ENCODE measurements around the gene CAMK2N1. TPM values are rescaled to one million over a fixed set of nuclear protein-coding genes. Genes with fewer than 3 reads are reported as not detected.

CAMK2N1 gene
- total and polyA plus RNA-seq, 4 donors = 12.3 to 15.1 (median 13.9) TPM

- H3K27ac ChIP-seq (ENCODE audit: low read depth in 1 of 2, low read length in 2 of 2) = peak overlapping the region in 1 of 2 donors; percentile 74
- peaks cover 0 to 2% (median 0%) of the 10 kb centered on the region in 4 donors for H3K27me3 ChIP-seq (ENCODE audit: control insufficient read depth in 4 of 4, insufficient read depth in 4 of 4, low read length in 3 of 4)
- peak overlapping the region; percentile 73 to 93 (median 91) for H3K4me3 ChIP-seq (ENCODE audit: low read depth in 1 of 3, low read length in 3 of 3)
- no peak for DNase-seq (ENCODE audit: low spot score)
- H3K36me3 ChIP-seq (ENCODE audit: control insufficient read depth in 4 of 4, insufficient read depth in 3 of 4, low read depth in 1 of 4, low read length in 3 of 4) = peaks cover 0 to 4% (median under 1%) of the 10 kb centered on the region in 4 donors
- 40% methylated on average over 5 of the region's 5 CpGs for WGBS
- no peaks in the 10 kb centered on the region for H3K9me3 ChIP-seq (ENCODE audit: control insufficient read depth in 4 of 4, low read length in 3 of 4)
- peak overlapping the region; percentile 57 to 81 for H3K9ac ChIP-seq (ENCODE audit: low read depth in 1 of 2, low read length in 2 of 2)
- peaks cover 1 to 27% (median 16%) of the 10 kb centered on the region in 4 donors for H3K4me1 ChIP-seq (ENCODE audit: control insufficient read depth in 4 of 4, insufficient read depth in 4 of 4, low read length in 3 of 4)
- TF ChIP-seq EGR1 (IDR thresholded peaks at IDR 0.05; ENCODE audit: low read depth in 2 of 2) = peak in 1 of 2 donors; percentile 2
- TF ChIP-seq REST (IDR thresholded peaks at IDR 0.05) = no peak
Measured at GRCh38 chr1:20507248-20507563, 21.2 kb upstream of the CAMK2N1 start.

- WGBS = 96% methylated on average over 1 of the region's 1 CpG
- peaks cover 1 to 27% (median 16%) of the 10 kb centered on the region in 4 donors for H3K4me1 ChIP-seq (ENCODE audit: control insufficient read depth in 4 of 4, insufficient read depth in 4 of 4, low read length in 3 of 4)
- H3K27me3 ChIP-seq (ENCODE audit: control insufficient read depth in 4 of 4, insufficient read depth in 4 of 4, low read length in 3 of 4) = no peaks in the 10 kb centered on the region
- no peak overlapping the region for H3K27ac ChIP-seq (ENCODE audit: low read depth in 1 of 2, low read length in 2 of 2)
- H3K9me3 ChIP-seq (ENCODE audit: control insufficient read depth in 4 of 4, low read length in 3 of 4) = no peaks in the 10 kb centered on the region
- H3K4me3 ChIP-seq (ENCODE audit: low read depth in 1 of 3, low read length in 3 of 3) = no peak overlapping the region
- DNase-seq (ENCODE audit: low spot score) = no peak
- H3K36me3 ChIP-seq (ENCODE audit: control insufficient read depth in 4 of 4, insufficient read depth in 3 of 4, low read depth in 1 of 4, low read length in 3 of 4) = peaks cover 11 to 21% (median 17%) of the 10 kb centered on the region in 4 donors
- no peak overlapping the region for H3K9ac ChIP-seq (ENCODE audit: low read depth in 1 of 2, low read length in 2 of 2)
- TF ChIP-seq YY1 (IDR thresholded peaks at IDR 0.05) = no peak
- TF ChIP-seq HNF4G (IDR thresholded peaks at IDR 0.05) = no peak
- no peak for TF ChIP-seq FOXA2 (IDR thresholded peaks at IDR 0.05)
- no peak for TF ChIP-seq SP1 (IDR thresholded peaks at IDR 0.05)
- TF ChIP-seq CTCF (IDR thresholded peaks at IDR 0.05; ENCODE audit: low read depth, low read length, missing input control) = no peak
- no peak for TF ChIP-seq NR2F2 (IDR thresholded peaks at IDR 0.05)
- TF ChIP-seq FOXA1 (IDR thresholded peaks at IDR 0.05) = no peak
- TF ChIP-seq RXRA (IDR thresholded peaks at IDR 0.05) = no peak
- no peak for TF ChIP-seq HNF4A (conservative IDR thresholded peaks at IDR 0.05)
- no peak for TF ChIP-seq TAF1 (conservative IDR thresholded peaks at IDR 0.05)
- no peak for TF ChIP-seq RAD21 (IDR thresholded peaks at IDR 0.05)
- no peak for TF ChIP-seq REST (IDR thresholded peaks at IDR 0.05)
- TF ChIP-seq MAX (IDR thresholded peaks at IDR 0.05) = no peak
- TF ChIP-seq GABPA (IDR thresholded peaks at IDR 0.05 in 1 of 2, conservative IDR thresholded peaks at IDR 0.05 in 1 of 2) = no peak
- no peak for TF ChIP-seq ATF3 (IDR thresholded peaks at IDR 0.05)
- TF ChIP-seq EGR1 (IDR thresholded peaks at IDR 0.05; ENCODE audit: low read depth in 2 of 2) = no peak
Measured at GRCh38 chr1:20505488-20505887, 19.5 kb upstream of the CAMK2N1 start.
